Measurements from ENCODE around the gene PRPF6. TPM values are rescaled to one million over a fixed set of nuclear protein-coding genes. Genes with fewer than 3 reads are reported as not detected.
"Not testable (repeated sequence)": the region's sequence is repeated elsewhere in the genome, so short reads cannot be mapped to it uniquely, and the experiment has no call there.

PRPF6 gene
- total and polyA plus RNA-seq, 7 donors, result 23.4 to 59.9 (median 44.9) TPM

DNA sequence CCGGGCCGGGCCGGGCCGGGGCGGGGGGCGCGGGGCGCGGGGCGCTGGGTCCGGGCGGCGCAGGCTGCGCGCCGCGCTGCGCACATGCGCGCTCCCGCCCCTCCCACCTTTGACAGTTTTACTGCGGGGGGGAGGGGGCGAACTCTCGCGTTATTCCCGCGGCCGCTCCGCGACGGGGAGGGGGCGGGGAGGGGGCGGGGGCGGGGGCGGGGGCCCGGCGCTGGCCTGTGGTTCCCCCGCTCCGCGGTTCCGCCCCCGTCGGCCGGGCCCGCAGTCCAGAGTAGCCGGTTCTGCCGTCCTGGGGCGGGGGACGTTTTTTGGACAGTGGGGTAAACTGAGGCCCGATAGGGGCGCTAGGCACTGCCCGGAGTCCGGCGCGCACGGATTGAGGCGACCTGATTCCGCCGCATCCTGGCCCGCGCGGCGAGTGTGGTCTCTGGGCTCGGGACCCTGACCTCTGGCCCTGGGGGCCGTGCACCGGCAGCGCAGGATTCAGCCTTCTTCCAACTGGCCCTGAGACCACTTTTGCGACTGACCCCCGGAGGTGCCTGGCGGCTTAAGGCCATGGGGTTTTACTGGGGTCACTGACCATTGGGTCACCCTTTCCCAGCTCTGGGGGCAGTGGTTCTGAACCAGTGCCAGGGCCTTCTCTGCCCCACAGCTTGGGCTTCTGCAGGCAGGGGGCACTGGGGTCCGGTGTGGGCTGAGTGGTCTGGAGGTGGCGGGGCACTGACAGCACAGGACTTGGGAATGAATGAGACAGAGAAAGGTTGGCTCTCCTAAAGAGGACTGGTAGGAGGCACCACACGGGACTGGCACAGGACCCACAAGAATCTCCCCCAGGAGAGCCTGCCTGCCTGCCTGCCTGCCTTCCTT is 10.9 kb upstream of the PRPF6 start, which contains the start of gene ZNF512B:
ZNF512B (minus strand) TSS at position 93 of the 876 bp plus-strand sequence. CDS start 1,980 bp downstream, outside the sequence.
- peak; percentile 83 for DNase-seq
- intact Hi-C loops (cut with DNase I), result loop anchor here (5.0 to 10.0 kb wide), 4 partner anchors 193 to 755 kb away; partner anchors contain the start of genes PPDPF, RTEL1, STMN3 and YTHDF1
- H3K4me1 ChIP-seq, result peaks cover 0 to 28% (median 24%) of the 10 kb centered on the region in 4 donors

DNA sequence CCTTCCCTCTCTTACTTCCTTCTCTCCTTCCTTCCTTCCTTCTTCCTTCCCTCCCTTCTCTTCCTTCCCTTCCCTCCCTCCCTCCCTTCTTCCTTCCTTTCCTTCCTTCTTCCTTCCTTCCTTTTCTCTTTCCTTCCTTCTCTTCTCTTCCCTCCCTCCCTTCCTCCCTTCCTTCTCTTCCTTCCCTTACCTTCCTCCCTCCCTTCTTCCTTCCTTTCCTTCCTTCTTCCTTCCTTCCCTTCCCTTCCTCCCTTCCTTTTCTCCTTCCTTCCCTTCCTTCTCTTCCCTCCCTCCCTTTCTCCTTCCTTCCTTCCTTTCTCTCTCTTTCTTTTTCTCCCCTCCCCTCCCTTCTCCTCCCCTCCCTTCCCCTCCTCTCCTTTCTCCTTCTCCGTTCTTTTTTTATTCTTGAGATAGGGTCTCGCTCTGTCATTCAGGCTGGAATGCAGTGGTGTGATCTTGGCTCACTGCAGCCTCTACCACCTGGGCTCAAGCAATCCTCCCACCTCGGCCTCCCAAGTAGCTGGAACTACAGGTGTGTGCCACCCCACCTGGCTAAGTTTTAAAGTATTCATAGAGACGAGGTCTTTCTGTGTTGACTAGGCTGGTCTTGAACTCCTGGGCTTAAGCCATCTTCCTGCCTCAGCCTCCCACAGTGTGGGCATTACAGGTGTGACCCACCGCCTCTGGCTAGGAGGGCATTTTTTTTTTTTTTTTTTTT is 10.1 kb upstream of the PRPF6 start:
- Histone ChIP-seq H3K4me1 (peaks cover 0 to 28% (median 24%) of the 10 kb centered on the region in 4 donors), H3K4me3 (no peak overlapping the region), H3K27ac (peak overlapping the region in 1 of 4 donors; percentile 48), H3K27me3 (no peaks in the 10 kb centered on the region), H3K36me3 (peaks cover 0 to 15% (median 10%) of the 10 kb centered on the region in 4 donors), H3K9me3 (no peaks in the 10 kb centered on the region)
- intact Hi-C loops (cut with DNase I), result loop anchor here (5.0 to 10.0 kb wide), 4 partner anchors 194 to 756 kb away; partner anchors contain the start of genes PPDPF, RTEL1, STMN3 and YTHDF1
- no peak for TF ChIP-seq POLR2A (IDR thresholded peaks at IDR 0.05)
- TF ChIP-seq, protein P1, sequence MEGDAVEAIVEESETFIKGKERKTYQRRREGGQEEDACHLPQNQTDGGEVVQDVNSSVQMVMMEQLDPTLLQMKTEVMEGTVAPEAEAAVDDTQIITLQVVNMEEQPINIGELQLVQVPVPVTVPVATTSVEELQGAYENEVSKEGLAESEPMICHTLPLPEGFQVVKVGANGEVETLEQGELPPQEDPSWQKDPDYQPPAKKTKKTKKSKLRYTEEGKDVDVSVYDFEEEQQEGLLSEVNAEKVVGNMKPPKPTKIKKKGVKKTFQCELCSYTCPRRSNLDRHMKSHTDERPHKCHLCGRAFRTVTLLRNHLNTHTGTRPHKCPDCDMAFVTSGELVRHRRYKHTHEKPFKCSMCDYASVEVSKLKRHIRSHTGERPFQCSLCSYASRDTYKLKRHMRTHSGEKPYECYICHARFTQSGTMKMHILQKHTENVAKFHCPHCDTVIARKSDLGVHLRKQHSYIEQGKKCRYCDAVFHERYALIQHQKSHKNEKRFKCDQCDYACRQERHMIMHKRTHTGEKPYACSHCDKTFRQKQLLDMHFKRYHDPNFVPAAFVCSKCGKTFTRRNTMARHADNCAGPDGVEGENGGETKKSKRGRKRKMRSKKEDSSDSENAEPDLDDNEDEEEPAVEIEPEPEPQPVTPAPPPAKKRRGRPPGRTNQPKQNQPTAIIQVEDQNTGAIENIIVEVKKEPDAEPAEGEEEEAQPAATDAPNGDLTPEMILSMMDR (IDR thresholded peaks at IDR 0.05), result no peak
- no peak for TF ChIP-seq EP300 (IDR thresholded peaks at IDR 0.05)
- TF ChIP-seq POLR2AphosphoS5 (IDR thresholded peaks at IDR 0.05), result no peak
- DNase-seq, result no peak
- 82 to 95% methylated on average over 5 of the region's 5 CpGs for WGBS, 2 donors

More for the DNA sequence above, 10.9 kb upstream of the PRPF6 start, which contains the start of gene ZNF512B:
- Histone ChIP-seq H3K27ac (peak within 1 kb of the TSS; percentile 48 to 81 (median 77)), H3K27me3 (no peaks in the 10 kb centered on the region), H3K36me3 (peaks cover 0 to 15% (median 10%) of the 10 kb centered on the region in 4 donors), H3K4me3 (peak within 1 kb of the TSS; percentile 46 to 73 (median 68)), H3K9me3 (no peaks in the 10 kb centered on the region)
- WGBS, 2 donors, result 3 to 4% methylated on average over 70 of the region's 73 CpGs
- TF ChIP-seq POLR2A (IDR thresholded peaks at IDR 0.05), result no peak
- TF ChIP-seq EP300 (IDR thresholded peaks at IDR 0.05), result no peak
- TF ChIP-seq, protein P1 (IDR thresholded peaks at IDR 0.05), result no peak
- TF ChIP-seq POLR2AphosphoS5 (IDR thresholded peaks at IDR 0.05), result peak in 2 of 4 donors; percentile 31 to 44

DNA sequence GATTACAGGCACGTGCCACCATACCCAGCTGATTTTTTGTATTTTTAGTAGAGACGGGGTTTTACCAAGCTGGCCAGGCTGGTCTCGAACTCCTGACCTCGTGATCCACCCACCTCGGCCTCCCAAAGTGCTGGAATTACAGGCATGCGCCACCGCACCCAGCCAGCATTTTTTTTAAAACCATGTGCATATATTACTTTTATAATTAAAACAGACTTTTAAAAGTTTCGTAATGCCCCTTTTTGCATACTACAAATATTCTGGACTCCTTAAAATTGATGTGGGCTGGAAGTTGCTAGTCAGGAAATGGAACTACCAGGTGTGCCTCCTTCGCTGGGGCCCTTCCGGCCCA is 9.0 kb upstream of the PRPF6 start:
- intact Hi-C loops (cut with DNase I), result loop anchor here (5.0 to 10.0 kb wide), 4 partner anchors 195 to 757 kb away; partner anchors contain the start of genes PPDPF, RTEL1, STMN3 and YTHDF1
- WGBS, 2 donors, result 79 to 86% methylated on average over 10 of the region's 10 CpGs

DNA sequence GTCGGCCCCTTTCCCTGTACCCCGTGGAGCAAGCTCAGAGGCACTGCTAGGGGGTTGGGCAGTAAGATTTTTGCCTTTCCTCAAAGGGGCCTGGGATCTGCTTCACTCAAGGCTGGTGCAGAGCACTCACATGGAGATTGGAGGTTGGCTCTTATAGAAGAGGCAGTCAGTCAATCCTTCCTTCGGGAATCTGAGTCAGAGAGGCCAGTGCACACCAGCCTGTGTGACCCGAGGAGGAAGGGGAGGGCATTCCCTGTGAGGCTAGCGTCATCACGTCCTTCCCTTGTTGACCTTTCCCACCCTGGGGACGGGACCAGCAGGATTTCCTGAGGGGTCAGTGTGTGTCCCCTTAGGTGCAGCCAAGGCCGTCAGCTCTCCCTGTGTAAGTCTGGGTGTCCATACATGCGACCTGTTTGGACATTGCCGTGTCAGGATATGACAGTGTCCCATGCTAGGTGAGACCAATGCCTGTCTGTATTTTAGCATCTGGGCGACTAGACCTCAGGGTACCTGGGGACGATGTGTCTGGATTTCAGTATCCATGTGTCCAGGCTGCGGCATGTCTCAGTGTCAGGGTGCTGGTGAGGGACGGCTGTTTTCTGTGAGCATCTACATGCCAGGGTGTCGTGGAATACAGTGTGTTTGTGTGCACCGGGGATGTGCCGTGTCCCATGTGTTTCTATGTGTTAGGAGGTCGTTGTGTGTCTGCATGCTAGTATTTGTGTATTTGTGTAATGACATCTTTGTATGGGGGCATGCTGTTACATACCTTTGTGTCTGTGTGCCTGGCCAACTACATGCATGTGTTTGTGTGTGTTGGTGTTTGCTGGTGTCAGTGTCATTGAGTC is 8.4 kb upstream of the PRPF6 start:
- intact Hi-C loops (cut with DNase I), result loop anchor here (1.0 to 10.0 kb wide), 5 partner anchors 63 to 758 kb away; partner anchors contain the start of genes PPDPF, RTEL1, STMN3 and YTHDF1

More for the DNA sequence above, 9.0 kb upstream of the PRPF6 start:
- peak overlapping the region in 1 of 4 donors; percentile 29 for H3K27ac ChIP-seq
- H3K9me3 ChIP-seq, DNase-seq, H3K27me3 ChIP-seq, H3K4me3 ChIP-seq, H3K36me3 ChIP-seq: not testable (repeated sequence)
- peaks cover 0 to 28% (median 24%) of the 10 kb centered on the region in 4 donors for H3K4me1 ChIP-seq

More for the DNA sequence above, 8.4 kb upstream of the PRPF6 start:
- H3K4me3 ChIP-seq, result no peak overlapping the region
- 77 to 81% methylated on average over 18 of the region's 18 CpGs for WGBS, 2 donors
- TF ChIP-seq POLR2AphosphoS5 (IDR thresholded peaks at IDR 0.05), result no peak
- TF ChIP-seq, protein P1 (IDR thresholded peaks at IDR 0.05), result no peak
- no peak for TF ChIP-seq EP300 (IDR thresholded peaks at IDR 0.05)
- no peak for TF ChIP-seq POLR2A (IDR thresholded peaks at IDR 0.05)
- DNase-seq, result peak; percentile 71
- peaks cover 0 to 28% (median 24%) of the 10 kb centered on the region in 4 donors for H3K4me1 ChIP-seq
- no peaks in the 10 kb centered on the region for H3K9me3 ChIP-seq
- H3K27me3 ChIP-seq, result no peaks in the 10 kb centered on the region
- H3K27ac ChIP-seq, result peak overlapping the region in 1 of 4 donors; percentile 29
- peaks cover 0 to under 1% (median 0%) of the 10 kb centered on the region in 4 donors for H3K36me3 ChIP-seq
